Testis (tissue), 2 donors: ENCODE measurements around the gene SLC28A3.

Source experiments
- CTCF ChIP-seq, 3 experiments: fragments of 450-650 bp in 2 of 3; fragments of 200-600 bp in 1 of 3; sonication (generic) in 1 of 3; IDR thresholded peaks; one replicate each; pipeline ENCODE4 v1.5.1; 2016 to 2019; ENCODE audit warnings: antibody characterized with exemption in 3 of 3, mild to moderate bottlenecking in 2 of 3, moderate library complexity in 1 of 3
- POLR2A ChIP-seq: fragments of 450-650 bp; IDR thresholded peaks from one replicate; pipeline ENCODE4 v1.6.1; 2017; ENCODE audit warnings: antibody characterized with exemption, mild to moderate bottlenecking, moderate library complexity

- TF ChIP-seq CTCF (IDR thresholded peaks at IDR 0.05) (no peak), POLR2A (no peak)
Observed at GRCh38 chr9:84255696-84256095, 84.9 kb downstream of the SLC28A3 start.
